ENCODE data around the gene IST1. TPM values are rescaled to one million over a fixed set of nuclear protein-coding genes. Genes with fewer than 3 reads are reported as not detected.

IST1 gene
- total RNA-seq, 1 donor from 2014 or later: 116 TPM

DNA sequence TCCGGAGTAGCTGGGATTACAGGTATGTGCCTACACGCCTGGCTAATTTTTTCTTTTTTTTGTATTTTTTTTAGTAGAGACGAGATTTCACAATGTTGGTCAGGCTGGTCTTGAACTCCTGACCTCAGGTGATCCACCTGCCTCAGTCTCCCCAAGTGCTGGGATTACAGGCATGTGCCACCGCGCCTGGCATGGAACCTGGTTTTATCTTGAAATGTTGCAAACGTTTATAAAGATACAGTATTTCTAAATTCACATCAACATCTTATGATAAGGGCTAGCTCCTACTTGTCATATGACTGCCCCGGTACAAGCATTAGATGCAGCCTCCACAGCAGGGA, 1.5 kb upstream of the IST1 start:
- Histone ChIP-seq H3K27me3 (no peaks in the 10 kb centered on the region), H3K9me3 (no peaks in the 10 kb centered on the region), H3K4me3 (peak overlapping the region; percentile 71 to 81), H3K27ac (peak overlapping the region; percentile 94 to 97), H3K4me1 (peaks cover 0 to 23% of the 10 kb centered on the region in 2 donors), H3K36me3 (peaks cover 0 to 6% of the 10 kb centered on the region in 2 donors)
- TF ChIP-seq, protein P1, sequence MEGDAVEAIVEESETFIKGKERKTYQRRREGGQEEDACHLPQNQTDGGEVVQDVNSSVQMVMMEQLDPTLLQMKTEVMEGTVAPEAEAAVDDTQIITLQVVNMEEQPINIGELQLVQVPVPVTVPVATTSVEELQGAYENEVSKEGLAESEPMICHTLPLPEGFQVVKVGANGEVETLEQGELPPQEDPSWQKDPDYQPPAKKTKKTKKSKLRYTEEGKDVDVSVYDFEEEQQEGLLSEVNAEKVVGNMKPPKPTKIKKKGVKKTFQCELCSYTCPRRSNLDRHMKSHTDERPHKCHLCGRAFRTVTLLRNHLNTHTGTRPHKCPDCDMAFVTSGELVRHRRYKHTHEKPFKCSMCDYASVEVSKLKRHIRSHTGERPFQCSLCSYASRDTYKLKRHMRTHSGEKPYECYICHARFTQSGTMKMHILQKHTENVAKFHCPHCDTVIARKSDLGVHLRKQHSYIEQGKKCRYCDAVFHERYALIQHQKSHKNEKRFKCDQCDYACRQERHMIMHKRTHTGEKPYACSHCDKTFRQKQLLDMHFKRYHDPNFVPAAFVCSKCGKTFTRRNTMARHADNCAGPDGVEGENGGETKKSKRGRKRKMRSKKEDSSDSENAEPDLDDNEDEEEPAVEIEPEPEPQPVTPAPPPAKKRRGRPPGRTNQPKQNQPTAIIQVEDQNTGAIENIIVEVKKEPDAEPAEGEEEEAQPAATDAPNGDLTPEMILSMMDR (IDR thresholded peaks at IDR 0.05): no peak
- intact Hi-C loops (cut with DNase I): loop anchor here (2.0 to 10.0 kb wide), 3 partner anchors 75 to 1041 kb away; partner anchors contain the start of gene AP1G1
- no peak for DNase-seq (ENCODE audit: low spot score in 2 of 2)

GRCh38 chr16:71894229-71894920, 956 bp upstream of the IST1 start:
- H3K4me1 ChIP-seq: peaks cover 0 to 27% of the 10 kb centered on the region in 2 donors
- H3K27me3 ChIP-seq: no peaks in the 10 kb centered on the region
- no peaks in the 10 kb centered on the region for H3K9me3 ChIP-seq
- peak in 1 of 2 donors; percentile 72 for DNase-seq (ENCODE audit: low spot score in 2 of 2)
- peak overlapping the region; percentile 94 to 97 for H3K27ac ChIP-seq
- peak overlapping the region; percentile 71 to 81 for H3K4me3 ChIP-seq
- H3K36me3 ChIP-seq: peaks cover 0 to 6% of the 10 kb centered on the region in 2 donors
- TF ChIP-seq, protein P1 (IDR thresholded peaks at IDR 0.05): peak in 1 of 3 experiments; percentile 22
- intact Hi-C loops (cut with DNase I): loop anchor here (2.0 to 10.0 kb wide), 3 partner anchors 76 to 1040 kb away; partner anchors contain the start of gene AP1G1

DNA sequence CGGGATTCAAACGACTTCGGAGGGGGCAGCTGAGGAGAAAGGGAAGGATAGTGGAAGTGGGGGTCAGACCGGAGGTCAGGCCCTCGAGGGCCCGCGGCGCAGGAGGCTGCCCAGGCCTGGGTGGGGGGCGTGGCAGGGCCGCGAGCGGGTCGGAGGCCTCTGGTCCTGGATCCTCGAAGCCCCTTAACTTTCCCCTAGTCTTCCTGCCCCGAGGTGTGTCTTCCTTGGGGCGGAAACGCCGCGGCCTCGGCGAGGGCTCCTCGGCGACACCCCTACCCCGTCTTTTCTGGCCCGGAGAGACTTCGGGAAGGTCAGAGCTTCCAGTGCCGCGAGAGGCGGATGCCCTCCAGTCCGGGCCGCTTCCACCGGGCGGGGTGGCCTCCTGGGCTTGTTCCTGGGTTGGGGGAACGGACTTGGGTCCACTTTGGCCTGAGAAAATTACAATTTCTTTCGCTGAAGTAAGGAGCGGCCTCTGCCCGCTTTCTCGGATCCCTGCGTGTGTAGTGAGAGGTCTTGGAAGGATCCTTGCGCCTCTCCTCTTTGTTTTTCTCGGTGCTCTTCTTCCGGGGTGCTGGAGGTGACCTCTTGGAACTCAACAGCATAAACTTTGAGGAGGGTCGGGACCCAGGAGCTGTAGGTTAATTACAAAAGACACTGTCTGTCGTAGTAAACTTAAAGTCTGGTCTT, 491 bp downstream of the IST1 start:
- TF ChIP-seq, protein P1 (IDR thresholded peaks at IDR 0.05): no peak
- intact Hi-C loops (cut with DNase I): loop anchor here (1.0 to 10.0 kb wide), 8 partner anchors 12 to 1039 kb away; partner anchors contain the start of genes AP1G1, ATXN1L, DHODH and ZNF821
- no peak for DNase-seq (ENCODE audit: low spot score in 2 of 2)
- Histone ChIP-seq H3K9me3 (no peaks in the 10 kb centered on the region), H3K27me3 (no peaks in the 10 kb centered on the region), H3K36me3 (peaks cover 0 to 6% of the 10 kb centered on the region in 2 donors), H3K4me3 (peak overlapping the region; percentile 71 to 81), H3K4me1 (peaks cover 0 to 32% of the 10 kb centered on the region in 2 donors), H3K27ac (peak overlapping the region; percentile 94 to 97)

DNA sequence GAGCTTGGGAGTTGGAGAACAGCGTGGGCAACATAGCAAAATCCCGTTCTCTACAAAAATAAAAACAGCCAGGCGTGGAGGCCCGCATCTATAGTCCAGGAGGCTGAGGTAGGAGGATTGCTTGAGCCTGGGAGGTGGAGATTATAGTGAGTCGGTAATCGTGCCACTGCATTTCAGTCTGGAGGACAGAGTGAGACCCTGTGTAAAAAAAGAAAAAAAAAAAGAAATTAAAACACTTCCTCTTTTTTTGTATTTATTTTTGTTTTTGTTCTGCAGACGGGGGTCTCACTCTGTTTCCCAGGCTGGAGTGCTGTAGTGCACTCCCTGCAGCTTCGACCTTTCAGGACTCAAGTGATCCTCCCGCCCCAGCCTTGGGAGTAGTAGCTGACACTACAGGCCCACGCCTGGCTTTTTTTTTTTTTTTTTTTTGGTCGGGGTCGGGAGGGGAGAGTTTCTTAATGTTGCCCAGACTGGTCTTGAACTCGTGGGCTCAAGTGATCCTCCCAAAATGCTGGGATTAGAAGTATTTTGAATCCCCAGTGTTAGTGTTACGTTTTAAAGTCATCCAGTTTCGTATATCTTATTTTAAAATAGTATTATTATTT, 1.5 kb downstream of the IST1 start:
- DNase-seq (ENCODE audit: low spot score in 2 of 2): no peak
- intact Hi-C loops (cut with DNase I): loop anchor here (10.0 kb wide), 1 partner anchor 1038 kb away; no protein-coding TSS in a partner anchor
- H3K9me3 ChIP-seq: no peaks in the 10 kb centered on the region
- H3K36me3 ChIP-seq: peaks cover 0 to 6% of the 10 kb centered on the region in 2 donors
- H3K27ac ChIP-seq: peak overlapping the region; percentile 94 to 97
- peak overlapping the region; percentile 71 to 81 for H3K4me3 ChIP-seq
- no peaks in the 10 kb centered on the region for H3K27me3 ChIP-seq
- TF ChIP-seq, protein P1 (IDR thresholded peaks at IDR 0.05): no peak
- peaks cover 0 to 34% of the 10 kb centered on the region in 2 donors for H3K4me1 ChIP-seq

DNA sequence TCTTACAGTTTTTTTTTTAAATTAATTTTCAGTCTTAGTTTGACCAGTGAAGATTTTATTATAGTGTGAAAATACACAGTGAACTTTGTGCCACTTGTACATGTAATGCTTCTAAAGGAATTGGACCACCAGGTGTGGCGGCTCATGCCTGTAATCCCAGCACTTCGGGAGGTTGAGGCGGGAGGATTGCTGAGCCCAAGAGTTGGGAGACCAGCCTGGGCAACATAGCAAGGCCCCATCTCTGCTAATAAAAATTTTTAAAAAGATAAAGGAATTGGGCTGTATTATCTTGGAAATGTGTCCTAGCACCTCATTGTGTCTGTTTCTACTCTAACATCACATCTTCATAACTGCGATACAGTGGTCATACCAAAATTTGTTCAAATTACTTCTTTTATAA, 3.8 kb downstream of the IST1 start:
- intact Hi-C loops (cut with DNase I): loop anchor here (10.0 kb wide), 1 partner anchor 1036 kb away; no protein-coding TSS in a partner anchor
- Histone ChIP-seq H3K27me3 (no peaks in the 10 kb centered on the region), H3K4me1 (peaks cover 0 to 32% of the 10 kb centered on the region in 2 donors), H3K36me3 (peaks cover 0 to 6% of the 10 kb centered on the region in 2 donors), H3K4me3 (no peak overlapping the region), H3K27ac (peak overlapping the region; percentile 51 to 52), H3K9me3 (no peaks in the 10 kb centered on the region)
- TF ChIP-seq, protein P1 (IDR thresholded peaks at IDR 0.05): no peak
- DNase-seq (ENCODE audit: low spot score in 2 of 2): no peak

All from ascending aorta (tissue), 2 donors.